HG02798 (cell line): Measurements from ENCODE around the gene RPL29.

Experiments
- ATAC-seq: cut with Tn5 transposase; IDR thresholded peaks from one replicate; pipeline ENCODE4 v1.9.1; 2021; ENCODE audit warnings: mild to moderate bottlenecking; ENCODE audit not compliant: unreplicated experiment, poor library complexity

Gene RPL29

GRCh38 chr3:51954105-51954504, 41.6 kb downstream of the RPL29 start:
- ATAC-seq, result no peak

- no peak for ATAC-seq
Measured at GRCh38 chr3:51953445-51953844, 42.2 kb downstream of the RPL29 start.

GRCh38 chr3:51950899-51951298, 44.8 kb downstream of the RPL29 start:
- no peak for ATAC-seq

- ATAC-seq, result no peak
Measured at GRCh38 chr3:51949121-51949520, 46.6 kb downstream of the RPL29 start.

- no peak for ATAC-seq
Measured at GRCh38 chr3:51948016-51948580, 47.6 kb downstream of the RPL29 start.

- ATAC-seq, result no peak
Measured at GRCh38 chr3:51947215-51947900, 48.3 kb downstream of the RPL29 start.

GRCh38 chr3:51946796-51947195, 48.9 kb downstream of the RPL29 start:
- no peak for ATAC-seq

- no peak for ATAC-seq
Measured at GRCh38 chr3:51945926-51946705, 49.6 kb downstream of the RPL29 start.

GRCh38 chr3:51945031-51945840, 50.5 kb downstream of the RPL29 start:
- ATAC-seq, result no peak

- no peak for ATAC-seq
Measured at GRCh38 chr3:51944451-51945021, 51.2 kb downstream of the RPL29 start.
